H1 (cell line): ENCODE measurements around the gene BTBD1. TPM values are rescaled to one million over a fixed set of nuclear protein-coding genes. Genes with fewer than 3 reads are reported as not detected.

Experiments used
- CHD7 ChIP-seq: fragments of 300-600 bp; sonication (generic); IDR thresholded peaks from 2 replicates; pipeline ENCODE4 v1.7.1; 2012; ENCODE audit warnings: low read length, moderate library complexity, mild to moderate bottlenecking, inconsistent platforms; ENCODE audit not compliant: insufficient replicate concordance
- EZH2 ChIP-seq: fragments of 200-600 bp; sonication (generic); IDR thresholded peaks from 2 replicates; pipeline ENCODE4 v1.7.1; 2012; ENCODE audit warnings: low read depth, mild to moderate bottlenecking, moderate library complexity, low read length, inconsistent platforms; ENCODE audit not compliant: severe bottlenecking
- KDM1A ChIP-seq: fragments of 200-600, 300-600 bp; sonication (generic); IDR thresholded peaks from 2 replicates; pipeline ENCODE4 v1.7.1; 2016; ENCODE audit warnings: mild to moderate bottlenecking, low read length, borderline replicate concordance
- NANOG ChIP-seq: IDR thresholded peaks from 2 replicates; pipeline ENCODE4 v1.6.1; 2011; ENCODE audit warnings: low read length, low read depth, mild to moderate bottlenecking, inconsistent platforms; ENCODE audit not compliant: insufficient read depth, poor library complexity, severe bottlenecking
- SIN3A ChIP-seq, 2 experiments: IDR thresholded peaks in 1 of 2; conservative IDR thresholded peaks in 1 of 2; 2 replicates each; pipeline ENCODE4 v1.6.1; 2011 to 2012; ENCODE audit warnings: low read length in 2 of 2, improper control_type of control experiment in 1 of 2, low read depth in 1 of 2, mild to moderate bottlenecking in 1 of 2
- TBP ChIP-seq: IDR thresholded peaks from 2 replicates; pipeline ENCODE4 v1.6.1; 2011; ENCODE audit warnings: low read depth, low read length, improper control_type of control experiment
- USF2 ChIP-seq: IDR thresholded peaks from 2 replicates; pipeline ENCODE4 v1.6.1; 2011; ENCODE audit warnings: low read length, improper control_type of control experiment
- polyA plus RNA-seq, 7 experiments: library from polyadenylated mRNA; depleted of rRNA in 3 of 7; stranded (reverse) in 5 of 7; unstranded in 2 of 7; fragments of >200 nt in 5 of 7; fragments of 200-250 nt in 2 of 7; gene quantifications; 1 replicate in 5 of 7; 2 replicates in 1 of 7; 4 replicates in 1 of 7; pipeline versions ENCODE4 v1.2.1 to v1.2.3, GENCODE V29; 2011 to 2013; ENCODE audit warnings: missing spikeins in 2 of 7, mixed read lengths in 2 of 7
- total RNA-seq: library from RNA; stranded (reverse); fragmentation: NEBNext Ultra II Directional; extraction: Animal tissue kit (Norgen Biotek cat#: 25700); gene quantifications from 2 replicates; pipeline ENCODE4 v1.2.1, GENCODE V29; 2021

The BTBD1 gene
- total and polyA plus RNA-seq, 2 of the 8 experiments (the other 6 are each of a cell fraction or from before 2014, with no cell fraction given): 18.6 to 39.5 TPM

GRCh38 chr15:83108266-83109219 is 41.5 kb upstream of the BTBD1 start (continued):
- TF ChIP-seq NANOG: no peak
- no peak for TF ChIP-seq CHD7
- no peak for TF ChIP-seq TBP
- TF ChIP-seq SIN3A (conservative IDR thresholded peaks at IDR 0.05 in 1 of 2, IDR thresholded peaks at IDR 0.05 in 1 of 2; ENCODE audit: low read depth in 1 of 2, low read length in 2 of 2): no peak
- no peak for TF ChIP-seq USF2
- no peak for TF ChIP-seq EZH2
- TF ChIP-seq KDM1A: no peak
